ENCODE data around the gene MTNR1A.

The MTNR1A gene

GRCh38 chr4:186485150-186485549, 70.2 kb downstream of the MTNR1A start:
- DNase-seq, result no peak

GRCh38 chr4:186483656-186484055, 71.7 kb downstream of the MTNR1A start:
- DNase-seq, result no peak
